K562 (cell line): ENCODE results near the gene NEDD4L.

ENCODE experiments used
- ATF2 ChIP-seq: sonication (generic); formaldehyde crosslinking; IDR thresholded peaks from 2 replicates; pipeline ENCODE4 v1.8.1; 2022; ENCODE audit warnings: missing genetic modification reagents
- MYC ChIP-seq, 2 experiments: fragments of 250-450 bp in 1 of 2; sonication (Bioruptor Pico) in 1 of 2; IDR thresholded peaks; 2 replicates each; pipeline versions ENCODE4 v1.5.1 to v1.6.1; 2012 to 2021; ENCODE audit warnings: low read depth in 2 of 2, borderline replicate concordance in 1 of 2, improper control_type of control experiment in 1 of 2, low read length in 1 of 2, mild to moderate bottlenecking in 1 of 2, moderate library complexity in 1 of 2
- NCOA1 ChIP-seq: fragments of 450-650 bp; IDR thresholded peaks from 2 replicates; pipeline ENCODE4 v1.6.1; 2016; ENCODE audit warnings: low read depth
- NR1H2 ChIP-seq: sonication (generic); formaldehyde crosslinking; IDR thresholded peaks from 2 replicates; pipeline ENCODE4 v1.4.0; 2020; ENCODE audit warnings: mild to moderate bottlenecking, missing genetic modification reagents
- NRF1 ChIP-seq, 2 experiments: fragments of 450-650 bp; IDR thresholded peaks in 1 of 2; conservative IDR thresholded peaks in 1 of 2; 2 replicates each; pipeline ENCODE4 v1.6.1; 2014; ENCODE audit warnings: mild to moderate bottlenecking in 2 of 2
- RBM15 ChIP-seq: fragments of 200-400 bp; formaldehyde crosslinking; IDR thresholded peaks from 2 replicates; pipeline ENCODE4 v1.6.1; 2018; ENCODE audit warnings: mild to moderate bottlenecking, low read length, moderate library complexity; ENCODE audit not compliant: insufficient read depth

GRCh38 chr18:58058720-58059119 lies 14.7 kb downstream of the NEDD4L start:
- 0 out of 2 replicates have a peak, but pooled peaks have one; percentile 37 for TF ChIP-seq NCOA1
- TF ChIP-seq MYC (IDR thresholded peaks at IDR 0.05; ENCODE audit: low read depth, low read length), result no peak
- no peak for TF ChIP-seq MYC (CRISPR knock-in tag; IDR thresholded peaks at IDR 0.05; ENCODE audit: borderline replicate concordance, low read depth)
- no peak for TF ChIP-seq NRF1 (conservative IDR thresholded peaks at IDR 0.05 in 1 of 2, IDR thresholded peaks at IDR 0.05 in 1 of 2)
- TF ChIP-seq ATF2, result no peak
- TF ChIP-seq RBM15, result no peak
- no peak for TF ChIP-seq NR1H2 (CRISPR knock-in tag)
